DND-41 (cell line): ENCODE results near the gene POMGNT1.

Source experiments
- ATAC-seq: fragments of 200-7000 bp; cut with Tn5 transposase; 3 replicates; pipeline ENCODE4 v1.9.1; 2021; ENCODE audit warnings: low read depth; ENCODE audit not compliant: insufficient read depth
- DNase-seq: peaks from one replicate; pipeline ENCODE4 v3.0.0-alpha.2; 2020
- H2AFZ ChIP-seq: 2 replicates; pipeline ENCODE4 v1.6.0; 2012; ENCODE audit warnings: low read depth, low read length
- H3K27ac ChIP-seq: 2 replicates; pipeline ENCODE4 v1.5.1; 2012; ENCODE audit warnings: low read length, inconsistent platforms
- H3K27me3 ChIP-seq: fragments of 200-600 bp; sonication (generic); 2 replicates; pipeline ENCODE4 v1.6.0; 2012; ENCODE audit warnings: low read length, mild to moderate bottlenecking, inconsistent platforms; ENCODE audit not compliant: insufficient read depth, poor library complexity
- H3K36me3 ChIP-seq: 2 replicates; pipeline ENCODE4 v1.5.1; 2012; ENCODE audit warnings: low read length, inconsistent platforms; ENCODE audit not compliant: insufficient read depth
- H3K4me1 ChIP-seq: 2 replicates; pipeline ENCODE4 v1.5.1; 2012; ENCODE audit warnings: mild to moderate bottlenecking, low read length; ENCODE audit not compliant: insufficient read depth
- H3K4me2 ChIP-seq: 2 replicates; pipeline ENCODE4 v1.6.0; 2012; ENCODE audit warnings: mild to moderate bottlenecking, moderate library complexity, low read length, inconsistent platforms; ENCODE audit not compliant: insufficient read depth
- H3K4me3 ChIP-seq, 2 experiments: fragments of 200-600 bp in 1 of 2; shearing (Covaris generic) in 1 of 2; 2 replicates each; pipeline ENCODE4 v1.5.1; 2012 to 2016; ENCODE audit warnings: inconsistent platforms in 2 of 2, low read length in 2 of 2, mild to moderate bottlenecking in 2 of 2, low read depth in 1 of 2, moderate library complexity in 1 of 2
- H3K79me2 ChIP-seq: 2 replicates; pipeline ENCODE4 v1.6.0; 2012; ENCODE audit warnings: low read length, inconsistent platforms; ENCODE audit not compliant: insufficient read depth
- H3K9ac ChIP-seq: 2 replicates; pipeline ENCODE4 v1.6.0; 2012; ENCODE audit warnings: low read depth, mild to moderate bottlenecking, inconsistent platforms, low read length, moderate library complexity
- H3K9me3 ChIP-seq: 2 replicates; pipeline ENCODE4 v1.5.1; 2012; ENCODE audit warnings: low read length, moderate library complexity, mild to moderate bottlenecking, inconsistent platforms; ENCODE audit not compliant: insufficient read depth, severe bottlenecking
- H4K20me1 ChIP-seq: 2 replicates; pipeline ENCODE4 v1.6.0; 2012; ENCODE audit warnings: low read length; ENCODE audit not compliant: insufficient read depth
- EZH2 ChIP-seq: IDR thresholded peaks from 3 replicates; pipeline ENCODE4 v1.6.1; 2012; ENCODE audit warnings: borderline replicate concordance, low read depth, mild to moderate bottlenecking, moderate library complexity, low read length, inconsistent platforms; ENCODE audit not compliant: severe bottlenecking
- TF ChIP-seq, protein P1 (sequence below): IDR thresholded peaks from 2 replicates; pipeline ENCODE4 v1.5.1; 2012; ENCODE audit warnings: borderline replicate concordance, low read length, moderate library complexity, mild to moderate bottlenecking; ENCODE audit not compliant: poor library complexity, severe bottlenecking; ENCODE audit errors: extremely low read depth

Gene POMGNT1

GRCh38 chr1:46173361-46173856 lies 24.8 kb downstream of the POMGNT1 start:
- no peak overlapping the region for H3K27ac ChIP-seq
- H3K9me3 ChIP-seq = no peaks in the 10 kb centered on the region
- H3K4me1 ChIP-seq = no peaks in the 10 kb centered on the region
- TF ChIP-seq, protein P1, sequence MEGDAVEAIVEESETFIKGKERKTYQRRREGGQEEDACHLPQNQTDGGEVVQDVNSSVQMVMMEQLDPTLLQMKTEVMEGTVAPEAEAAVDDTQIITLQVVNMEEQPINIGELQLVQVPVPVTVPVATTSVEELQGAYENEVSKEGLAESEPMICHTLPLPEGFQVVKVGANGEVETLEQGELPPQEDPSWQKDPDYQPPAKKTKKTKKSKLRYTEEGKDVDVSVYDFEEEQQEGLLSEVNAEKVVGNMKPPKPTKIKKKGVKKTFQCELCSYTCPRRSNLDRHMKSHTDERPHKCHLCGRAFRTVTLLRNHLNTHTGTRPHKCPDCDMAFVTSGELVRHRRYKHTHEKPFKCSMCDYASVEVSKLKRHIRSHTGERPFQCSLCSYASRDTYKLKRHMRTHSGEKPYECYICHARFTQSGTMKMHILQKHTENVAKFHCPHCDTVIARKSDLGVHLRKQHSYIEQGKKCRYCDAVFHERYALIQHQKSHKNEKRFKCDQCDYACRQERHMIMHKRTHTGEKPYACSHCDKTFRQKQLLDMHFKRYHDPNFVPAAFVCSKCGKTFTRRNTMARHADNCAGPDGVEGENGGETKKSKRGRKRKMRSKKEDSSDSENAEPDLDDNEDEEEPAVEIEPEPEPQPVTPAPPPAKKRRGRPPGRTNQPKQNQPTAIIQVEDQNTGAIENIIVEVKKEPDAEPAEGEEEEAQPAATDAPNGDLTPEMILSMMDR = peak; percentile 15
- no peak for TF ChIP-seq EZH2
- no peaks in the 10 kb centered on the region for H3K79me2 ChIP-seq
- 0 out of 3 replicates have a peak, but pooled peaks have one; percentile 12 for ATAC-seq
- H3K9ac ChIP-seq = no peak overlapping the region
- no peaks in the 10 kb centered on the region for H4K20me1 ChIP-seq
- no peak overlapping the region for H3K4me2 ChIP-seq
- no peaks in the 10 kb centered on the region for H3K27me3 ChIP-seq
- no peak overlapping the region for H2AFZ ChIP-seq
- H3K36me3 ChIP-seq = no peaks in the 10 kb centered on the region
- DNase-seq = no peak
- no peak overlapping the region for H3K4me3 ChIP-seq

DNA sequence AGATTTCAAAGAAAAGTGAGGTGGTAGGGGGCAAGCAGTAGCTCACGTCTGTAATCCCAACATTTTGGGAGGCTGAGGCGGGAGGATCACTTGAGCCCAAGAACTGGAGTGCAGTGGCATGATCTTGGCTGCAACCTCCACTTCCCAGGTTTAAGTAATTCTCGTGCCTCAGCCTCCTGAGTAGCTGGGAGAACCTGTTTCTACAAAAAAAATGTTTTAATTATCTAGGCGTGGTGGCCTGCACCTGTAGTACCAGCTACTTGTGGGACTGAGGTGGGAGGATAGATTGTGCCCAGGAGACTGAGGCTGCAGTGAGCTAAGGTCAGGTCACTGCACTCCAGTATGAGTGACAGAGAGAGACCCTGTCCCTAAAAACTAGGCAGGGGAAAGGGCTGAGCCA lies 25.9 kb downstream of the POMGNT1 start:
- Histone ChIP-seq H3K27ac (no peak overlapping the region), H3K9ac (no peak overlapping the region), H3K79me2 (no peaks in the 10 kb centered on the region), H3K4me3 (no peak overlapping the region), H3K4me2 (no peak overlapping the region), H3K36me3 (no peaks in the 10 kb centered on the region), H3K9me3 (no peaks in the 10 kb centered on the region), H4K20me1 (no peaks in the 10 kb centered on the region), H2AFZ (no peak overlapping the region), H3K27me3 (no peaks in the 10 kb centered on the region), H3K4me1 (no peaks in the 10 kb centered on the region)
- DNase-seq (no peak), ATAC-seq (no peak)
- TF ChIP-seq, protein P1 = no peak
- no peak for TF ChIP-seq EZH2

DNA sequence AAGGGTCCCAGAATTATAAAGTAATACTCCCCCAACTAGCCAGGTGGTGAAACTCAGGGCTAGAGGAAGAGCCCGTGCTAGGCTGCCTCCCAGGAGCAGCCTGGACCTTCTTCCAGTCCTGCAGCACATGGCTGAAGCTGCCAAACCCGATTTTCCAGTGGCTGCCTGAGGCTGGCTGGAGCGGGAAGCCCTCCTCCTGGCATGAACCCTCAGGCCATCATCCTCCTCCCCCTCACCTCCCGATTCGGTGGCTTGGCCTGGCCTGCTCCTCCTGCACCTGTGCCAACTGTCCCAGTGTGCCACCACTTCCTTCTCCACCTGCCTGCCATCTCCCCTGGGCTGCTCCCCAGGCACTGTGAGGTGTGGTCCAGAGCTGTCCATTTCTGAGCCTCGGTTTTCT lies 26.4 kb downstream of the POMGNT1 start:
- no peaks in the 10 kb centered on the region for H4K20me1 ChIP-seq
- H3K9me3 ChIP-seq = no peaks in the 10 kb centered on the region
- H3K27ac ChIP-seq = no peak overlapping the region
- no peak overlapping the region for H2AFZ ChIP-seq
- no peaks in the 10 kb centered on the region for H3K4me1 ChIP-seq
- no peaks in the 10 kb centered on the region for H3K79me2 ChIP-seq
- no peaks in the 10 kb centered on the region for H3K27me3 ChIP-seq
- H3K4me2 ChIP-seq = no peak overlapping the region
- ATAC-seq (no peak), DNase-seq (no peak)
- no peaks in the 10 kb centered on the region for H3K36me3 ChIP-seq
- TF ChIP-seq, protein P1 = no peak
- no peak for TF ChIP-seq EZH2
- no peak overlapping the region for H3K9ac ChIP-seq
- H3K4me3 ChIP-seq = no peak overlapping the region

DNA sequence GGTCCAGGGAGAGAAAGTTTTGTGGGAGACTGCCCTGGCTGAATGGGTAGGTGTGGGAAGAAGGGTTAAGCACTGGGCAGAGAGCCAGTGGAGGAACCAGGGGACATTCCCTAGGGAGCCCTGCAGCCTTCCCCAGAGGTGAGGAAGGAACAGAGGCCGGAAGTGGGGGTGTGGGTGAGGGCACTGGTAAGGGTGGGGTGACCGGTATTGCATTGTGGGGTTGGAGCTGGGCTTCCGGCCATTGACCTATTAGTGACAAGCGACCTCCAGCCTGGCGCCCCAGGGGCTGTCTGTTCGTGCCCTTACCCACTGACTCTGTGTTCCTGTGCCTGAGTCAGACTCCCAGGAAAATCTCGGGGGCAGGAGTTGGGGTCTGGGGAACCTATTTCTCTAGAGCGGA lies 26.9 kb downstream of the POMGNT1 start:
- Histone ChIP-seq H3K9me3 (no peaks in the 10 kb centered on the region), H3K4me3 (no peak overlapping the region), H3K27ac (no peak overlapping the region), H3K36me3 (no peaks in the 10 kb centered on the region), H2AFZ (no peak overlapping the region), H3K9ac (no peak overlapping the region), H3K79me2 (no peaks in the 10 kb centered on the region), H3K4me2 (no peak overlapping the region), H4K20me1 (no peaks in the 10 kb centered on the region), H3K27me3 (no peaks in the 10 kb centered on the region), H3K4me1 (no peaks in the 10 kb centered on the region)
- no peak for TF ChIP-seq EZH2
- TF ChIP-seq, protein P1 = no peak
- ATAC-seq (no peak), DNase-seq (no peak)
